SH-SY5Y (cell line): ENCODE data around the gene SPATS2.

Source experiments
- GATA2 ChIP-seq: IDR thresholded peaks from 2 replicates; pipeline ENCODE4 v1.6.1; 2011; ENCODE audit warnings: mild to moderate bottlenecking, low read depth, low read length
- GATA3 ChIP-seq: IDR thresholded peaks from 2 replicates; pipeline ENCODE4 v1.6.1; 2011; ENCODE audit warnings: low read depth, mild to moderate bottlenecking, low read length, moderate library complexity

The SPATS2 gene

GRCh38 chr12:49496417-49497360 lies 129.4 kb downstream of the SPATS2 start:
- TF ChIP-seq GATA2 (no peak), GATA3 (no peak)

- TF ChIP-seq GATA2 (no peak), GATA3 (no peak)
Measured at GRCh38 chr12:49501895-49502294, 134.6 kb downstream of the SPATS2 start.

- TF ChIP-seq GATA3, result no peak
- TF ChIP-seq GATA2, result no peak
Measured at GRCh38 chr12:49502590-49502989, 135.3 kb downstream of the SPATS2 start.

GRCh38 chr12:49503674-49504180 lies 136.5 kb downstream of the SPATS2 start:
- TF ChIP-seq GATA3 (no peak), GATA2 (no peak)

GRCh38 chr12:49505672-49506071 lies 138.4 kb downstream of the SPATS2 start:
- TF ChIP-seq GATA3 (no peak), GATA2 (no peak)

- TF ChIP-seq GATA2, result no peak
- TF ChIP-seq GATA3, result no peak
Measured at GRCh38 chr12:49507139-49507538, 139.9 kb downstream of the SPATS2 start.

- TF ChIP-seq GATA3 (no peak), GATA2 (no peak)
Measured at GRCh38 chr12:49511410-49511809, 144.1 kb downstream of the SPATS2 start.

GRCh38 chr12:49512546-49512945 lies 145.3 kb downstream of the SPATS2 start:
- TF ChIP-seq GATA3 (no peak), GATA2 (no peak)

GRCh38 chr12:49515266-49515665 lies 148.0 kb downstream of the SPATS2 start:
- TF ChIP-seq GATA2 (no peak), GATA3 (no peak)

- no peak for TF ChIP-seq GATA2
- no peak for TF ChIP-seq GATA3
Measured at GRCh38 chr12:49518914-49519573, 151.8 kb downstream of the SPATS2 start.

- TF ChIP-seq GATA3 (no peak), GATA2 (no peak)
Measured at GRCh38 chr12:49519574-49519936, 152.3 kb downstream of the SPATS2 start.

GRCh38 chr12:49521389-49521788 lies 154.1 kb downstream of the SPATS2 start:
- TF ChIP-seq GATA2 (no peak), GATA3 (no peak)

GRCh38 chr12:49524660-49525324 lies 157.5 kb downstream of the SPATS2 start:
- no peak for TF ChIP-seq GATA3
- no peak for TF ChIP-seq GATA2

- no peak for TF ChIP-seq GATA2
- no peak for TF ChIP-seq GATA3
Measured at GRCh38 chr12:49525942-49526341, 158.7 kb downstream of the SPATS2 start.
